HG03025 (cell line): ENCODE measurements around the gene NSG1.

ENCODE experiments used
- ATAC-seq: cut with Tn5 transposase; IDR thresholded peaks from one replicate; pipeline ENCODE4 v1.9.1; 2021; ENCODE audit warnings: mild to moderate bottlenecking, moderate library complexity; ENCODE audit not compliant: unreplicated experiment, low FRiP score

The NSG1 gene

DNA sequence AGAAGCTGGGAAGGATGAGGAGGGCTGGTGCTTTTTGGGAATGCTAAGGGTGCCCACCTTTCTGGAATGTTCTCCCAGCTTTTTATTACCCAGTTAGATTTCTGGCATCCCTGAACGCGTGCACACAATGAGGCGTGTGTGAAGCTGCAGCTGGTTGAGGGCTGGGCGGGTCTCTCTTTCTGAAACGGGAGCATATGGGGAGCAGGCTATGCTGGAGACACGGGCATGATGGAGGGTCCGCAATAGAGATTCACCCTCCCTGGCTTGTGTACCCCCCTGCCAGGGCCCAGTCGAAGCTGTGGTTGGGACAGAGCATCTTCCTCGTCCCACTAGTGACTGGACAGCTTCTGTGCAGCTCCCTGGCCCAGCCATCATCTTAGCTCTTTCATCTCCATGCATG, 8.5 kb downstream of the NSG1 start:
- ATAC-seq = no peak

DNA sequence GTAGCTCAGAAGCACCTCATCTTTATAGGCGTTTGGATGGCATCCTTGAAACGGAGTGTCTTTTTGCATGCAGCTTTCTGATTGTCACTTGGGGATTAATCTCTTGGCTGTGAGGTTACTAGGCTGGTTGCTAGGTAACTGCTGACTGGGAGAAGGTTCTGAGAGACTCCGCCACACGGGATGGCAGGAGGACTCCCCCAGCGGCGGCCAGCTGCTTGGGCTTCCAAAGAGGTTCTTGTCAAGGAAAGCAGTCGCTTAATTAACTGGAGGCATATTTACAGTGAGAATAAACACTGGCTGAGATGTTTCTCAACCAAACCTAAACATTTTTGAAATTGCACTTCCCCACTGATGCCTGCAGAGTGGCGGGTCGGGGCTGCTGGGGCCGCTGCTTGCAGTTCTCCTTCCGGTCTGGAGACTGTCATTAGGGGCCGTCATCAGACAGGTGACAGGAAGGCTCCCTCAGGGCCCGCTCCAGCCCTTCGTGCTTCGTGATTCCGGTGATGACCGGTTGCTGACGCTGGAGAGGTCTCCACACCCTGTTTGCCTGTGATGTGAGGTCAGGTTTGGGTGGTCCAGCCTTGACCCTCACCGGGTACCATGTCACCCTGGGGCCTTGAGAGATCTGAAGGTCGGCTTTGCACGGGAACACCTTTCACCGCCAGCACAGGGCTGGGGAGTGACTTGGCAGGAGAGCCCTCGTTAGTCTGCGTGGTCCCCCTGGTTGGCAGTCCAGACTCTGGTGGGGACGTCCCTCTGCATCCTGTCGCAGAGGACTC, 9.1 kb downstream of the NSG1 start:
- peak; percentile 74 for ATAC-seq

DNA sequence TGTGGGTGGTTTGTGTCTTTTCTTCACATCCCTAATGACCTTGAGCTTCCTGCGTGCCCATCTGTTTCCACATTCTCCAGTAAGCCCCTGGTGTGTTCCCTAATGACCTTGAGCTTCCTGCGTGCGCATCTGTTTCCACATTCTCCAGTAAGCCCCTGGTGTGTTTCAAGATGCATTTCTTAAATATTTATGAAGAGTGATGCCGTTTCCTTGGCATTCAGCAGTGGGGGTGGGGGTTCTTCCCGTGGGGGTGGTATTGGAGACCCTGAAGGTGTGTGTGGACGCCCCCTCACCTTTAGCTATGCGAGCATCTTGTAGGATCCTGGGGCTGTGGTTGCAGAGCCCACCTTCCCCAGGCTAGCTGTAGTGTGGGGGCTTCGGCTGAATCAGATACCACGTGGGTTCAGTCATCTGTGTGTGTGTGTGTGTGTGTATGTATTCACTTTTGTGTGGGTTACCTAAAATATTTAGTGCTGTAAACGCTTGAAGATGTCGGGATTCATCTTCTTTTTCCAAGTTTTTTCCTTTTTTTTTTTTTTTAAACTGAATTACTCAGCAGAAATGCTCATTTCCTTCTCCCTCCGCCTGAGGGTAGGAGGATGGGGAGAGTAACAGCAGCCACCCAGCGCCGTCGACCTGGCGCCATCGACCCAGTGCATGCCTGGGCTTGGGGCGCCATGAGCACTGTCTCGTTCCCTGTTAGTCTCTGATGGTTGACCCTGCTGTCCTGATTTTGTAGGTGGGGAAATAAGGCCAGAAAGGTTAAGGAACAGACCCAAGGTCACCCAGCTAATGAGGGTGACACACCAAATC, 9.9 kb downstream of the NSG1 start:
- no peak for ATAC-seq

- no peak for ATAC-seq
Observed at GRCh38 chr4:4397441-4397819, 10.5 kb downstream of the NSG1 start.

GRCh38 chr4:4398430-4398829, 11.5 kb downstream of the NSG1 start:
- no peak for ATAC-seq

- no peak for ATAC-seq
Observed at GRCh38 chr4:4401036-4401435, 14.1 kb downstream of the NSG1 start.

- no peak for ATAC-seq
Observed at GRCh38 chr4:4402966-4403365, 16.1 kb downstream of the NSG1 start.

DNA sequence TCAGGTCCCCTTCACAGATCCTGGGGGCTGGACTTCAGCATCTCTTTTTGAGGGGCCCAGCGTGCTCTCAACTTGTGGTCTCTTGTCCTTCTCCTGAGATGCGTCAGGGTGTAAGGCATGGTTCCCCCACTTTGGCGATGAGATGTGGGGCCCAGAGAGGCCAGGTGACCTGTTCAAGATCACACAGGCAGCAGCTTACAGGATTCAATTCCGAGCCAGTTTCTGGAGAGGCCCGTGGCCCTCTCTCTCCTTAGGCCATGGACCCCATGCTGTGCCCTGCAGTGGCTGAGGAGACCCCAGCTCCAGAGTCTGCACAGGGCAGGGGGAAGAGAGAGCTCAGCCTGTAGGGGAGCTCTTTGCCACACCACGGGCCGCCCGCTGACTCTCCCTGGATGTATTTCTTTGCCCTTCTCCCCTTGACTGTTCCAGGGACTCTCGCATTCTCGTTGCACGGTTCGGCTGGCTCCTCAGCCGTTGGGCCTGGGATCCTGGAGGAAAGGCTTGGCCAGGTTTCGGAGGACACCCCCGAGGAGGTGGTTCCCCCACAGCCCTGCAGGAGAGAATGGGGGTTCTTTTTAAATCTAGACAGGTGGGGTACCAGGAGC, 18.6 kb downstream of the NSG1 start:
- ATAC-seq = no peak

DNA sequence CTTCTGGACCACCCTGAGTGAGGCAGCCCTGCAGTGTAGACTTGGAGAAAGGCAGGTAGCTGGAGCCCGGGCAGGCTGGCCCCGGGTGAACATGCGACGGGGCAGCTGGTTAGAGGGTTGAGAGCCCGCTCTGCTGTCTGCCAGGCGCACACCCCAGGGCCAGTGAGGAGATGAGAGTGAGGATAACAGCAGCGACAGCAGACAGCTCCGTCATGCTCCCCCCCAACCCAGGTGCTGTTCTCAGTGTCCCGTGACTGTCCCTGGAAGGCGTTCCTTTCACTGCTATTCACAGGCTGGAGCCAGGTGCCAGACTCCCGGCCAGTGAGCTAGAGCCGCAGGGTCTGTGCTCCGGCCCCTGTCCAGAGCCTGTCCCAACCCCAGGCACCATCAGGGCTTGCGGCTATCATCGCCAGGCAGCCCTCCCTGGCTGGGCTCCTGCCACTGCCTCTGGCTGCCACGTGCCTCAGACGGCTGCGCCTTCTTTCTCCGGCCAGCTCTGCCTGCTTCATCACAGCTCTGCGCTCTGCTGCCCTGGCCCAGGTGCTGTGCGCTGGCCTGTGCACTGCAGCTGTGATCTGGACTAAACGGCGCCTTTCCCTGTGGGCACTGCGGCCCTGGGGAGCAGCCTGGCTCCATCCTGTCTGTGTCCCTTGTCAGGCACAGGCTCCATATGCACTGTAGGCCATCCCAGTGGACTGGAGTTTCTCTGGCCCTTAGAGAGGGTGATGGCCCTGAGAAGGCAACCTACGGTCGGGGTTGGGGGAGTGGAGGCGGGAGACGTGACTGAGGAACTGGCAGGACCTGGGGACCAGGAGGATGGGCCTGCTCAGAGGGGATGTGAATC, 19.8 kb downstream of the NSG1 start:
- no peak for ATAC-seq

DNA sequence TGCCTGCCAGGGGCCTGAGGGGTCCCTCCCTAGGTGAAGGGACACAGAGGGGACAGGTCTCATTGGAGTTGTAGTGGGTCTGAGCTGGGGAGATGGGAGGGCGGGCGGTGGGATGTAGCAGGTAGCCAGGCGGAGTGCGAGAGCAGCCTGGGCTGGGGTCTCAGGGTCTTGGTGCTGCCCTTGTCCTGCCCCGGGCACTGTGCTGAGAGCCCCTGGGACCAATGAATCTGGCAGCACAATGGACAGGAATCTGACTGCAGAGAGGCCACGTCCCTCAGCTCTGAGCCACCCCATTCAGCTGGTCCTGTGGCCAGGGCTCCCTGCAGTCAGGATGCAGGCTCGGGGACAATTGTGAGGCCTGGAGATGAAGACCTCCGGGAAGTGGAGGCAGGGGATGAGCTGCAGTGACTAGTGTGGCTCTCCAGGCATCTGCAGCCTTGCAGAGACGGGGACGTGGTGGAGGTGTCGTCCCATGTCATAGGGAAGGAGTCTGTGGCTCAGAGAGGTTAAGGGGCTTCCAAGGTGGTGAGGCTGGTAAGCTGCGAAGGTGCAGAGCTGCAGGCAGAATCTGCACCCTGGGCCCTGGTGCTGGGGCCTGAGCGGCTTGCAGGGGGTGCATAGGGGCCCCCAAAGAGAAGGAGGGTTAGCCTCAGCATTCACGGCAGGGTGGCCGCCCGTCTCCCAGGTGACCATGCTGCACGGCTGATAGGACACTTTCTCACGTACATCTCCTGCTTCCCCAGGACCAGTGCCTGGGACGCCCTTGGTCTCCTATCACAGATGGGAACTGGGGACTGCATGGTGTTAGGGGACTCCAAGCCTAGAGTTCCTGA, 20.6 kb downstream of the NSG1 start:
- no peak for ATAC-seq

- no peak for ATAC-seq
Observed at GRCh38 chr4:4408132-4408523, 21.2 kb downstream of the NSG1 start.

DNA sequence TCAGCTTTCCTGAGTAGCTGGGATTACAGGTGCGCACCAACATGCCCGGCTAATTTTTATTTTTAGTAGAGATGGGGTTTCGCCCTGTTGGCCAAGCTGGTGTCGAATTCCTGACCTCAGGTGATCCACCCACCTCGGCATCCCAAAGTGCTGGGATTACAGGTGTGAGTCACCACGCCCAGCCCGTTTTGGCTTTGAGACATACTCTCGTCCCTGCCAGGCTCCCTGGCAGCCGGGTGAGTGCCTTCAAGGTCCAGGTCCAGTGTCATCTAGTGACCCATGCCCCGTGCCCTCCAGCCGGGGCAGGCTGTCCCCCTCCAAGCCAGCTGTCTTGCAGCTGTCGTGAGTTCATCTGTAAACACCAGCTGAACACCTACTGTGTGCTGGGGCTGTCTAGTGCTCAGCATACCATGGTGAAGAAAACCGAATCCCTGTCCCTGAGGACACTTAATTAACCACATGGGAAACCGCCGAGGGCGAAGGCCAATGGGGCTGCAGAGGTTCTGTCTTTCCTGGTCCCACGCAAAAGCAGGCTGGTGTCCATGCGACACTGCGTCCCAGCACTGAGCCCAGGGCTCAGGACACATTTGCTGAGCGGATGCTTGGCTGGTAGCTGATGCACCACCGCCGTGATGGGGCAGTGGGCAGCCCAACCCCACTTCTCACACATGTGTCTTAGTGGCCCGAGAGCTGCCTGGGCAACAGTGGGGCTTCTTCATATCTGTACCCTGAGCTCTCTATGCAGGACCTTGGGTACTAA, 21.9 kb downstream of the NSG1 start:
- ATAC-seq = no peak

DNA sequence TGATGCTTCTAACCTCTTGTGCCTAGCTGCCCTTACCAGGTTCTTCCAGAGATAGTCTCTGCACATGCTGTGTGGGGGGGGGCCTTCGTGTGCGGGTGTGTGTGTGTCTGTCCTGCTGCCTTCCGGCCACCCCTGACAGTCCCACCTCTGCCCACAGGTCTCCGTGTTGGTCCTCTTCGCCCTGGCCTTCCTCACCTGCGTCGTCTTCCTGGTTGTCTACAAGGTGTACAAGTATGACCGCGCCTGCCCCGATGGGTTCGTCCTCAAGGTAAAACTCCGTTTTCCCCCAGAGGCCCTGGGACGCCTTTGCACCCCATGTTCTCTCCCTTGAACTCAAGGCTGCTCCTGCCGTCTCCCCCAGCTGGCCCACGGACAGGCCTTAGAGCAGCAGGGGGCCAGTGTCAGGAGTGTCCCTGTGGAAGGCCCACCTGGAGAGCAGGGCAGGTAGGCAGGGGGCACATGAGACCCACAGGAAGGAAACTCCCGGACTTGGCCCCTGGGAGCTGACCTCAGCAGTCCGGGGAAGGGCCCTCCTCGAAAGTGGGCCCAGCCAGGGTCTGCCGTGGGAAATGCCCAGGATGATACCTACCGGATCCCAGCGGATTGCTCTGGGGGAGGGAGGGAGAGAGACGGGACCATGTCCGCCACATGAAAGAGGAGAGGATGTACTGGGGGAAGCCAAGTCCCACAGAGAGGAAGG, 22.7 kb downstream of the NSG1 start:
- ATAC-seq = no peak

GRCh38 chr4:4410271-4410670, 23.4 kb downstream of the NSG1 start:
- ATAC-seq = no peak

GRCh38 chr4:4411906-4412305, 25.0 kb downstream of the NSG1 start:
- ATAC-seq = no peak

DNA sequence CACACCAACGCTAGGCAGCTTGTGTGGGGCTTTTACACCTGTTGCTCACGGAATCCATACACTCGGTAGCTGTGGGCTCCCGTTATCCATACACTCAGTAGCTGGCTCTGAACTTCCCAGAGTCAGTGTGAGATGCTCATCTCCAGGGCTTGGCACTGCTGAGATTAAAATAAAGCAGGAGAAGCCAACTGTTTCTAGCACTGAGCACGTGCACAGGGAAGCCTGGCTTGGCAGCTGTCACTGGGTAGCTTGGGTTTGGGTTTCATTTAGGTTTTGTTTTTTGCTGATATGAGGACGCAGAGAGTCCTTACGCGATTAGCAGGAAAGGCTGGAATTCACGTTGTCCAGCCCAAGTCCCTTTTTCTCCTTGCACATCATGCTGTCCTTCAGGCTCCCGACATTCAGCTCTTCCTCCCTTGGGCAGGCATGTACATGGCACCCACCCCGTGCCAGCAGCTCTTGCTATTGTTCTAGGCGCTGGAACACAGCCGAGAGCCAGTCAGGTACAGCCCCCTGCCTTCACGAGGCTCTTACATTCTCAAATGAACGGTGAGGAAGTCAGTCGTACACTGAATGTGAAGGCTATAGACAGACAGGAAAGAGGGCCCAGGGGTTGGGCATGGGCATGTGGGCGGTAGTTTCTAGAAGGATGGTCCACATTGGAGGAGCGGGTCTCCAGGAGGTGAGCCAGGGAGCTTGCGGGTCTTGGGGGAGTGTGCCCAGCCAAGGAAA, 25.9 kb downstream of the NSG1 start:
- no peak for ATAC-seq

GRCh38 chr4:4413373-4413725, 26.4 kb downstream of the NSG1 start:
- ATAC-seq = no peak

- ATAC-seq = no peak
Observed at GRCh38 chr4:4413806-4414205, 26.9 kb downstream of the NSG1 start.
